Left lung (tissue), 10 donors: ENCODE data around the gene SUV39H2. TPM values are rescaled to one million over a fixed set of nuclear protein-coding genes. Genes with fewer than 3 reads are reported as not detected.
A peak's percentile ranks its signal among the peaks of the same experiment; 100 is the strongest.
"Not testable (repeated sequence)": the region's sequence is repeated elsewhere in the genome, so short reads cannot be mapped to it uniquely, and the experiment has no call there.

Source experiments
- ATAC-seq: fragments of 200-7000 bp; cut with Tn5 transposase; one replicate; pipeline ENCODE4 v1.9.1; 2020; ENCODE audit warnings: moderate library complexity
- DNase-seq, 4 donors: peaks; one replicate each; pipeline ENCODE4 v3.0.0-alpha.2; 2013 to 2020
- H3K27ac ChIP-seq, 2 donors: fragments of 200-600 bp; sonication (generic) in 1 of 2; one replicate each; pipeline versions ENCODE4 v1.5.0 to v1.8.0; 2020 to 2021
- H3K27me3 ChIP-seq, 2 donors: fragments of 200-600 bp; sonication (generic) in 1 of 2; one replicate each; pipeline versions ENCODE4 v1.5.0 to v1.8.0; 2020 to 2021
- H3K36me3 ChIP-seq, 2 donors: fragments of 200-600 bp; sonication (generic) in 1 of 2; one replicate each; pipeline versions ENCODE4 v1.5.0 to v1.8.0; 2020 to 2021
- H3K4me1 ChIP-seq, 2 donors: fragments of 200-600 bp; one replicate each; pipeline ENCODE4 v1.8.0; 2021
- H3K4me3 ChIP-seq, 2 donors: fragments of 200-600 bp; sonication (generic) in 1 of 2; one replicate each; pipeline versions ENCODE4 v1.5.0 to v1.8.0; 2020 to 2021; ENCODE audit warnings: mild to moderate bottlenecking in 1 of 2
- H3K9me3 ChIP-seq, 2 donors: fragments of 200-600 bp; sonication (generic) in 1 of 2; one replicate each; pipeline versions ENCODE4 v1.5.0 to v1.8.0; 2020 to 2021
- CTCF ChIP-seq, 2 donors: fragments of 200-600 bp; sonication (generic) in 1 of 2; IDR thresholded peaks; one replicate each; pipeline versions ENCODE4 v1.5.0 to v1.8.0; 2021; ENCODE audit warnings: antibody characterized with exemption in 2 of 2
- intact Hi-C, 2 donors: fragments of 100-400 bp; cut with DNase I; formaldehyde crosslinking; loops; one replicate each; pipeline versions ENCODE4 v1.11.2 to v1.14.2; 2022
- polyA plus RNA-seq, 6 donors: library from polyadenylated mRNA; unstranded; fragments of 120-200 nt; gene quantifications; one replicate each; pipeline ENCODE4 v1.2.1, GENCODE V29; 2013; ENCODE audit not compliant: insufficient read length in 6 of 6
- total RNA-seq, 2 donors: library from RNA; stranded (reverse); fragmentation: NEBNext Ultra II Directional; extraction: Animal tissue kit (Norgen Biotek cat#: 25700); gene quantifications; one replicate each; pipeline ENCODE4 v1.2.1, GENCODE V29; 2021
- donor health status: DM: no; HTN: yes; CAD: no.
- donor health status: DM: no; HTN: no; CAD: no.

SUV39H2 gene
- total and polyA plus RNA-seq, 8 donors: 10.1 to 18.5 (median 16.6) TPM

DNA sequence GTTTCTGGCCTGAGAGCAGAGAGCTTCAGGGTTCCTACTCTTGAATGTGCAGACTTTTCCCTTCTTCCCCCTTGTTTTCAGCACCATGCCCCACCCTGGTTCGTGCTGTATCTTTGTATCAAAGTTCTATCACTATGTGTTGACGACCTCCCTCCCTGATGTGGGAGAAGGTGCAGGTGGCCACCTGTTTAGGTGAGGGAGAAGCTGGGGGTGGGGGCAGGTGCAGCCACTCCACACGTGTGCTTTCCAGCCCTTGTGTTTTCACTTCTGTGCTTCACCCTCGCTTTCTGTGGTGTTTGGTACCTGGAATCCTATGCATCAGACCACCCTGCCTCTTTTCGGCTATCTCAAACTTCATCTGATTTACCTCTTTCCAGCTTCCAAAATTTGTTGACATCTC, 19.6 kb upstream of the SUV39H2 start:
- Histone ChIP-seq H3K4me3 (no peak overlapping the region), H3K27ac (no peak overlapping the region), H3K4me1 (peaks cover 0 to 11% of the 10 kb centered on the region in 2 donors), H3K27me3 (no peaks in the 10 kb centered on the region), H3K36me3 (peaks cover 0 to 61% of the 10 kb centered on the region in 2 donors), H3K9me3 (no peaks in the 10 kb centered on the region)
- TF ChIP-seq CTCF (IDR thresholded peaks at IDR 0.05): no peak
- ATAC-seq: no peak
- DNase-seq: no peak
- intact Hi-C loops: no loop called here

DNA sequence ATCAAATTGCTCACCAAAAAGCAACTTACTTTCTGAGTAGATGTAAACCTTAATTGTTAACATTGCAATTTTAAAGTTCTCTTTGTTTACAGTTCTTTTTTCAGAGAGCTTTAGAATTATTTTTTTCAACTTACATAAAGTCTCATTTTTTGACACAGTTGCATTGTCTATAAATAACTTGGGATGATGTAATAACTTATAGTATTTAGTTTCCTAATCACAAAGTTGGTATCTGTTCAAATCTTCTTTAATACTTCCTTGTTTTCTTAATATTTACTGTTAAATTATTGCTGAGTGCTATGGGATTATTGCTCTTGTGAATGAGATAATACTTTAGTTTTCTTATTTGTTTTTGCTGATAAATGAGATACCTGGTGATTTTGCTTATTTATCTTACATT, 18.9 kb upstream of the SUV39H2 start:
- peaks cover 0 to 56% of the 10 kb centered on the region in 2 donors for H3K36me3 ChIP-seq
- peaks cover 0 to 11% of the 10 kb centered on the region in 2 donors for H3K4me1 ChIP-seq
- H3K27ac ChIP-seq: no peak overlapping the region
- peak in 1 of 4 donors; percentile 11 for DNase-seq
- no peak for ATAC-seq
- intact Hi-C loops: no loop called here
- H3K27me3 ChIP-seq: no peaks in the 10 kb centered on the region
- no peak for TF ChIP-seq CTCF (IDR thresholded peaks at IDR 0.05)
- no peaks in the 10 kb centered on the region for H3K9me3 ChIP-seq
- no peak overlapping the region for H3K4me3 ChIP-seq

- no peak overlapping the region for H3K4me3 ChIP-seq
- DNase-seq (no peak), ATAC-seq (no peak)
- intact Hi-C loops: no loop called here
- no peak for TF ChIP-seq CTCF (IDR thresholded peaks at IDR 0.05)
- peaks cover 0 to 50% of the 10 kb centered on the region in 2 donors for H3K36me3 ChIP-seq
- H3K27me3 ChIP-seq: no peaks in the 10 kb centered on the region
- H3K9me3 ChIP-seq: no peaks in the 10 kb centered on the region
- no peak overlapping the region for H3K27ac ChIP-seq
- H3K4me1 ChIP-seq: peaks cover 0 to 11% of the 10 kb centered on the region in 2 donors
These were observed 17.9 kb upstream of the SUV39H2 start for GRCh38 chr10:14860791-14861190.

- peaks cover 0 to 47% of the 10 kb centered on the region in 2 donors for H3K36me3 ChIP-seq
- ATAC-seq, H3K4me3 ChIP-seq, H3K9me3 ChIP-seq, H3K27ac ChIP-seq, intact Hi-C loops, H3K4me1 ChIP-seq, DNase-seq, H3K27me3 ChIP-seq: not testable (repeated sequence)
These were observed 14.2 kb upstream of the SUV39H2 start for GRCh38 chr10:14864466-14864865.

DNA sequence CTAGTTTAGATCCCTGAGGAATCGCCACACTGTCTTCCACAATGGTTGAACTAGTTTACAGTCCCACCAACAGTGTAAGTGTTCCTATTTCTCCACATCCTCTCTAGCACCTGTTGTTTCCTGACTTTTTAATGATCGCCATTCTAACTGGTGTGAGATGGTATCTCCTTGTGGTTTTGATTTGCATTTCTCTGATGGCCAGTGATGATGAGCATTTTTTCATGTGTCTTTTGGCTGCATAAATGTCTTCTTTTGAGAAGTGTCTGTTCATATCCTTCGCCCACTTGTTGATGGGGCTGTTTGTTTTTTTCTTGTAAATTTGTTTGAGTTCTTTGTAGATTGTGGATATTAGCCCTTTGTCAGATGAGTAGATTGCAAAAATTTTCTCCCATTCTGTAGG, 13.8 kb upstream of the SUV39H2 start:
- intact Hi-C loops, H3K27ac ChIP-seq, H3K9me3 ChIP-seq, ATAC-seq, H3K4me3 ChIP-seq, H3K4me1 ChIP-seq, DNase-seq, H3K27me3 ChIP-seq: not testable (repeated sequence)
- peaks cover 0 to 51% of the 10 kb centered on the region in 2 donors for H3K36me3 ChIP-seq

DNA sequence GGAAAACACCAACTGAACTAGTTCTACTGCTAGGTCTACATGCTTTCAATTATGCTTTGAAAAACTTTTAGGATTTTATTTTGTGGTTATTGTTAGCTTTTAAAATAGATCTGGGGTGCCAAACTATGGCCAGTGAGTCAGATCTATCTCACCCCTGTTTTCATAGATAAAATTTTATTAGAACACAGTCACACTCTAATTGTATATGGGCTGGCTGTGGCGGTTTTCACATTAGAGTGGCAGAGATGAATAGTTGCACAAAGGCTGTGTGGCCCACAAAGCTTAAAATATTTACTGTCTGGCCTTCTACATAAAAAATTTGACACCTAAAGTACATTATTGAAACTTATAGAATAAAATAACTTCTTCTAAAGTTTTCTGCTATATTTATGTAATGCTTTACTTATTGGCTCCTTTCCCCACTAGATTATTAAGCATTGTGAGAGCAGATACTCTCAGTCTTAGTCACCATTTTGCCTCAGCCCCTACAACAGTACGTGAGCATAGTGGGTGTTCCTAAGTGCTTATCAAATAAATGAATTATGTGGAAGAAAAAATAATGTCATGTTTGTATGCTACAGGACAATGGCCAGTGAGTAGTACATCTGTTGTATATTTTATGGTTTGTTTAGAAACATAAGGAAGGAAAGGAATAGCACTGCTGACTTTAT, 5.4 kb upstream of the SUV39H2 start:
- DNase-seq (no peak), ATAC-seq (no peak)
- intact Hi-C loops: no loop called here

More for the DNA sequence above, 5.4 kb upstream of the SUV39H2 start:
- no peak overlapping the region for H3K27ac ChIP-seq
- no peak for TF ChIP-seq CTCF (IDR thresholded peaks at IDR 0.05)
- no peaks in the 10 kb centered on the region for H3K9me3 ChIP-seq
- peaks cover 7 to 17% of the 10 kb centered on the region in 2 donors for H3K4me1 ChIP-seq
- H3K4me3 ChIP-seq: no peak overlapping the region
- H3K27me3 ChIP-seq: no peaks in the 10 kb centered on the region
- H3K36me3 ChIP-seq: peaks cover 0 to 28% of the 10 kb centered on the region in 2 donors
